GM23338 (cell line): ENCODE data around the gene ZACN.

ENCODE experiments used
- CTCF ChIP-seq, 2 experiments: fragments of 200-600 bp in 1 of 2; sonication (generic) in 1 of 2; conservative IDR thresholded peaks; 2 replicates each; pipeline versions ENCODE4 v1.5.1 to v1.6.1; 2016 to 2017; ENCODE audit warnings: antibody characterized with exemption in 2 of 2, low read depth in 2 of 2, mild to moderate bottlenecking in 2 of 2, moderate library complexity in 1 of 2
- EZH2 ChIP-seq: fragments of 200-600 bp; sonication (generic); IDR thresholded peaks from one replicate; pipeline ENCODE4 v1.8.0; 2017; ENCODE audit warnings: antibody characterized with exemption, mild to moderate bottlenecking, low read depth; ENCODE audit not compliant: unreplicated experiment
- POLR2AphosphoS5 ChIP-seq: IDR thresholded peaks from 2 replicates; pipeline ENCODE4 v1.6.1; 2016; ENCODE audit warnings: antibody characterized with exemption, low read depth
- REST ChIP-seq: IDR thresholded peaks from one replicate; pipeline ENCODE4 v1.6.1; 2018; ENCODE audit warnings: antibody characterized with exemption; ENCODE audit not compliant: unreplicated experiment
- ZNF331 ChIP-seq: fragments of 250-450 bp; sonication (Bioruptor Pico); IDR thresholded peaks from 2 replicates; pipeline ENCODE4 v1.5.0; 2020; ENCODE audit warnings: low read depth, mild to moderate bottlenecking, moderate library complexity

- TF ChIP-seq REST (no peak), CTCF (conservative IDR thresholded peaks at IDR 0.05; ENCODE audit: low read depth in 2 of 2) (no peak), ZNF331 (CRISPR knock-in tag) (no peak), POLR2AphosphoS5 (no peak), EZH2 (no peak)
Observed at GRCh38 chr17:76087531-76087930, 8.5 kb downstream of the ZACN start.
